ENCODE data around the gene SLC16A5.
"Not testable (repeated sequence)": the region's sequence is repeated elsewhere in the genome, so short reads cannot be mapped to it uniquely, and the experiment has no call there.

SLC16A5 gene, protein sequence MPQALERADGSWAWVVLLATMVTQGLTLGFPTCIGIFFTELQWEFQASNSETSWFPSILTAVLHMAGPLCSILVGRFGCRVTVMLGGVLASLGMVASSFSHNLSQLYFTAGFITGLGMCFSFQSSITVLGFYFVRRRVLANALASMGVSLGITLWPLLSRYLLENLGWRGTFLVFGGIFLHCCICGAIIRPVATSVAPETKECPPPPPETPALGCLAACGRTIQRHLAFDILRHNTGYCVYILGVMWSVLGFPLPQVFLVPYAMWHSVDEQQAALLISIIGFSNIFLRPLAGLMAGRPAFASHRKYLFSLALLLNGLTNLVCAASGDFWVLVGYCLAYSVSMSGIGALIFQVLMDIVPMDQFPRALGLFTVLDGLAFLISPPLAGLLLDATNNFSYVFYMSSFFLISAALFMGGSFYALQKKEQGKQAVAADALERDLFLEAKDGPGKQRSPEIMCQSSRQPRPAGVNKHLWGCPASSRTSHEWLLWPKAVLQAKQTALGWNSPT

DNA sequence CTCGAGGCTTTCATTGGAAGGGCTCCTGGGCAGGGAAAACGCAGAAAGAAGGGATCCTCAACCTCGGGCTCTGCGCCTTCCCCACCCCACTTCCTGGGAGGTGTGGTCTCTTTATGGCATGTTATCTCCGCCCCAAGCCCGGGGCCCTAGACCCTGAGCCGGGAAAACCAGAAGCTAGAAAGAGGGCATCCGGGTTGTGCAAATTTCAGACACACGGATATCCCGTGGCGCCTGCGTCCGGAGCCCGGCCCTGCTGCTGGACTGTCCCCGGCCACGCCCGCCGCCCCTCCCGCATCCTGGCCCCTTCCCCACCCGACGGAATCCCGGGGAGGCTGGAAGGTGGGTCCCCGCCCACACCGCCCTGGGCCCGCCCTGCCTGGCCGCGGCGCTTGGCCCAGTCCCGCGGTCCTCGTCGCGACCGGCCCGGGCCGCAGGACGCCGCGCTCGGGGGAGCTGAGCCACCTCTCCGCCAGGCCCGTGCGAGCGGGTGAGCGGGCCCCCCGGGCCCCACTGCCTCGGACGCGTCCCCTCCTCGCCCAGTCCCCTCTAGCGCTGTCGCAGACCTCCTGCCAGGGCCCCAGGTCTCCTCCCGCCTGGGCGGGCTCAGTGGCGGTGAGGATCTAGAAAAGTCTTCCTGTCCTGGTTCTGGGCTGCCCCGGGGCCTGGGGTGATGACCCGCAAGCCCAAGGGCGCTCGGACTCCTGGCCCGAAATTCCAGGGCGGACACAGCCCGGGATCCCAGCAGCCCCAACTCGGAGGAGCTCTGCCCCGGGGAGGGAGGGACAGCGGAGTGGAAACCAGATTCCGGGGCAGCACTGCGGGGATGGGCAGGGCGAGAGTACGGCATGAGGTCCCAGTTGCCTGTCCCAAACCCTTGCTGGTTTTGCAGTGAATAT is at the start of gene SLC16A5:
Gene SLC16A5, plus strand, starts transcription at position 397 of the 896 bp plus-strand sequence. CDS start 5,683 bp downstream, outside the sequence.
- DNase-seq (ENCODE audit: low spot score), result peak; percentile 56

DNA sequence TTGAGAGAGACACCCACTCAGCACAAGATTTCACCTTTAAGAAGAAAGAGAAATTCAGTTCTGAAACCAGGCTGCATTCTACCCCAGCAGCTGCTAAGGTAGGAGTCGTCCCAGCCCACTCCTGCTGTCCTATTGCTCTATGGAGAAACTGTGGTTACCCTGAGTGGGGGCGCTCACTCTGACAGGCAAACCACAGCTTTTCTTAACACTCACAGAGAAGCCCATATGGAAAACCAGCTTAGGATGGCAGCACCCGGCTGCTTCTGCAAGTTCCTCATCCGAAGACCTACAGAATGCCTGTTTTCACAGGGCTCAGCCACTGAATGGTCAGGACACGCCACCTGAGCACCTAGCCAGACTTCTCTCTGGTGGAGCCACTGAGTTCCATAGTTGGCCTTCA is 48.5 kb upstream of the SLC16A5 start:
- no peak for DNase-seq (ENCODE audit: low spot score)

DNA sequence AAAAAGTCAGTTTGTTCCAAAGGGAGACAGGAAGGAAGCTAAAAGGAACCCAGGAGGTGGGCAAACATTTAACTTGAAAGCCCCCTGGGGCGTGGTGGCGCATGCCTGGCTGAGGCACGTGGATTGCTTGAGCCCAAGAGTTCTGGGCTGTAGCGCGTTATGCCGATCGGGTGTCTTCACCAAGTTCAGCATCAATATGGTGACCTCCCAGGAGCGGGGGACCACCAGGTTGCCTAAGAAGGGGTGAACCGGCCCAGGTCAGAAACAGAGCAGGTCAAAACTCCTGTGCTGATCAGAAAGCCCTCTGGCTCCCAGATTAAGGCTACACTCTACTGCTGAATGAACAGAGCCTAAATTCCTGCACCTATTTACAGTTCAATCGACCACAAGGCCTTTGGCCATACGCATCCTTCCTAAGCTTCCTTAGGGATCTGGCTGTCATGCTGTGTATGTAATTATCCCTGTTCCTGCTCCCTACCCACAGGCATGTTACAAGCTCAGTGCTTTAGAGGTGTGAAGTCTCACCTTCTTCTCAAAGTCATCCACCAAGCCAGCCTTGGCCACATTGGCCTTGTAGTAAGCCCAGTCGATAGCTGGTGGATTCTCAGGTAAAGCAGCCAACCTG is 46.0 kb upstream of the SLC16A5 start:
- no peak for DNase-seq (ENCODE audit: low spot score)

DNA sequence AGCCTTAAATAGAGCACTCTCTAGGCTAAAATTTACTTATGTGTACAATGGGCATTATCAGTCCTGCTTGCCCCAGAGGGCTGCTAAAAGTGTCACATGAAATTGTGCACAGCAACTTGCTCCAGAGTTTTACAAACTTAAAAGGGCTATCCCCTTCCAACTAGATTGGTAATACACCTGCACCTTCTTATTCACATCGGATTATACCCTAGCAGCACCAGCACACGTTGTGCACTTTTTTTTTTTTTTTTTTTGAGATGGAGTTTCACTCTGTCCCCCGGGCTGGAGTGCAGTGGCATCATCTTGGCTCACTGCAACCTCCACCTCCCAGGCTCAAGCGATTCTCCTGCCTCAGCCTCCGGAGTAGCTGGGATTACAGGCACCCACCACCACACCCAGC is 44.0 kb upstream of the SLC16A5 start:
- DNase-seq (ENCODE audit: low spot score), result not testable (repeated sequence)

- DNase-seq (ENCODE audit: low spot score), result no peak
Observed at GRCh38 chr17:75044716-75045115, 43.0 kb upstream of the SLC16A5 start.

GRCh38 chr17:75045946-75046406 is 41.8 kb upstream of the SLC16A5 start:
- not testable (repeated sequence) for DNase-seq (ENCODE audit: low spot score)

- peak; percentile 96 for DNase-seq (ENCODE audit: low spot score)
Observed at GRCh38 chr17:75046407-75047289, 41.1 kb upstream of the SLC16A5 start, which contains the start of the genes ATP5PD and KCTD2. Gene ATP5PD, minus strand, starts transcription at chr17:75046969. Its CDS starts 4,319 bp downstream, at chr17:75042650. Gene KCTD2, plus strand, starts transcription at chr17:75047225. Its CDS starts 26 bp downstream, at chr17:75047251.

DNA sequence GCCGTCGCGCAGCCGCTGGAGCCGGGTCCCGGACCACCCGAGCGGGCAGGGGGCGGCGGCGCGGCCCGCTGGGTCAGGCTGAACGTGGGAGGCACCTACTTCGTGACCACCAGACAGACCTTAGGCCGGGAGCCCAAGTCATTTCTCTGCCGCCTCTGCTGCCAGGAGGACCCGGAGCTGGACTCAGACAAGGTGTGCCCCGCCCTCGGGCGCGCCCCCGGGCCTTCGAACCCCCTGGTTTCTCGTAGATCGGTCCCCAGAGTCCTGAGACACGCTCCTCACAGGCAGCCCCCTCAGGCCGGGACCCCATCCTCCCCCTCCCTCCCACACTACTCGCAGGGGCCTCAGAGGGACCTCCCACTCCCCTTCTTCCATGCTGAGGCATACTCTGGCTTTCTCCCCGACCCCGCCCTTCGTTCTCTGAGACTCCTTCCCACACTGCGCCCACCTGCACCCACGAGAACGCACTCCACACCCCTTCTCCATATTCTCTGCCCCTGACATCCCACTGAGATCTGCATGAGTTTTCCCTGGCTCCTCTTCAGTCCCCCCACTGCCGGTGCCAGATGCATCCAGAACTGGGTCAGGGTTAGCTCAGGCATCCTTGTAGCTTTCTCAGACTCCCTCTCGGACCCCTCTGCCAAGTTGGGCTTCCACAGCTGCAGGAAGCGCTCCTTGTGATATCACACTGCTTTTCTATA is 40.2 kb upstream of the SLC16A5 start:
- peak; percentile 12 for DNase-seq (ENCODE audit: low spot score)

DNA sequence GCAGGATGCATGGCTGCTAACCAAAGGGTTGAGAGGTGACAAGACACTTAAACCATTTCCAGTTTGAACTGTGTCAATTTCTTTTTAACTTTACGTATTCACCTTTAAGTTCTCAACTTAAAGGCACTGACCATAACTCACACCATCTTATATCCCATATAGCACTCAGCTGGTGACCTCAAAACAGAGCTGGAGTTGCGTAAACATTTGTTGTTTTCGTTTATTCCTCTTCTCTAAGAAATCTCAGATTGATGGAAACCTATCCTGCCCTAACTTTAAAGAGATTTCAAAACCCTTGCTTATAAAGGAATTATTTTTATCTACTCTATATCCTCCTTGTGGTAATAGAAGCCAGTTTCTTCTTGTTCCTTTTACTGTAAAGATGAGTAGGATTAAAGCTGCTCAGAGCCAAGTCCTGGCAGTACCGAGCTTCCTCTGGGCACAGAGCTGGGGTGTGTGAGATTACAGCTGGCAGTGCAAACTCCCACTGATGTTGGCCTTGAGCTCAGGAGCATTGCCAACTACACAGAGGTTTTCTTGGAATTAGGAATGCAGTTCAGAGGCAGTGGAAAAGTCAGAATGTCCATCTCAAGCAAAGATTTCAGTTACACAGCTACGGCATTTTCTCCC is 39.4 kb upstream of the SLC16A5 start:
- DNase-seq (ENCODE audit: low spot score), result no peak

DNA sequence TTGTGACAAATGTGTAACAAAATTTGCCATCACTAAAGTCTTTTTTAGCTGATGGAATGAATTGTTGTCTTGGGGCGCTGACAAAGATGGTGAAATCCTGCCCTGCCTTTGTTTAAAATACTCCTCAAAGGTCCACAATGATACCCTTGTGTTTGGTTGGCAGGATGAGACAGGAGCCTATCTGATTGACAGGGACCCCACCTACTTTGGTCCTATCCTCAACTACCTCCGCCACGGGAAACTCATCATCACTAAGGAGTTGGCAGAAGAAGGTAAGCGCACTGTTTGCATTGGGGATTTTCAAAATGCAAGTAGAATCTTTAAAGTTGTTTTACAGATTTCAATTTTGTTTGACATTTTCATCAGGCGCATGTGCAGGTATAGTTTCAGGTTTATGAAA is 38.7 kb upstream of the SLC16A5 start:
- no peak for DNase-seq (ENCODE audit: low spot score)

GRCh38 chr17:75049706-75050105 is 38.0 kb upstream of the SLC16A5 start:
- no peak for DNase-seq (ENCODE audit: low spot score)

- DNase-seq (ENCODE audit: low spot score), result no peak
Observed at GRCh38 chr17:75051941-75052340, 35.8 kb upstream of the SLC16A5 start.

DNA sequence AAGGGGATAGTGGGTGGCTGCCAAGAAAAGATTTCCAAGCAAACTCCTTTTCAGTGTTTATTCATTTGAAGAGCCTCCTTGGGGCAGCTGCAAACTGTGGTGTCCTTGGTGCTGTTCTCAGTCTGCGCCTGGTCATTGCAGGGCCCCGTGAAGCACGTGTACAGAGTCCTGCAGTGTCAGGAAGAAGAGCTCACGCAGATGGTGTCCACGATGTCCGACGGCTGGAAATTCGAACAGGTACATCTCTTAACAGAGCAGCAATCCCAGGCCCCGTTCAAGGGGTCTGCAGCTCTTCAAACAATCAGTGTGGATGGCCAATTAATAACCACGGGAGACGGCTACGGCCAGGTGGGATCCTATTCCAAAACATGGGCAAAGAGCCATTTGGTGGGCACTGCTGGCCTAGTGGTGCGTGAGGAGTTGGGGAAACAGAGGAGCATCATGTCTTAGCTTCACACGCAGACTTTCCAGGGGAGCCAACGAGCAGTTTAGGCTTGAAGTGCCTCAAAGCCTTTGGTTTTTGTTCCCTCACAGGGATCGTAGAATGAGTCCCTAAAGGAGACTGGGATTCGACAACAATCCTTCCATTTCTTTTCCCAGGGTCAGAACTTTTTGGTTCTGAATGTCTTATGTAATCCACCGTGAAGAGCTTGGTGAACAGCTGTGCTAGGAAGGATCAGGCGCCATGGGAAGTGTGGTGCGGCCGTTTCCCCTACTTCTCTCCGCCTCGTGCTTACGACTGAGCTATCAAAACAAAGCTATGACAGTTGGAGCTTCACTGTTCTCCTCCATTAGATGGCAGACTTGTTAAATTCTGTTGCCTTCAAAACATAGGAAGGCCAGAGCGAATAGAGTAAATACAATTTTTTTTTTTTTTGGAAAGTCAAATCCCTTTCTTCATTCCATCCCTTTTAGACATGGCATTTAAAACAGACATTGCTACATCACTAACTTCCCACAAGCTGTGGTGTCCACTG is 28.1 kb upstream of the SLC16A5 start:
- DNase-seq (ENCODE audit: low spot score), result peak; percentile 27

- no peak for DNase-seq (ENCODE audit: low spot score)
Observed at GRCh38 chr17:75060434-75061054, 27.2 kb upstream of the SLC16A5 start.

DNA sequence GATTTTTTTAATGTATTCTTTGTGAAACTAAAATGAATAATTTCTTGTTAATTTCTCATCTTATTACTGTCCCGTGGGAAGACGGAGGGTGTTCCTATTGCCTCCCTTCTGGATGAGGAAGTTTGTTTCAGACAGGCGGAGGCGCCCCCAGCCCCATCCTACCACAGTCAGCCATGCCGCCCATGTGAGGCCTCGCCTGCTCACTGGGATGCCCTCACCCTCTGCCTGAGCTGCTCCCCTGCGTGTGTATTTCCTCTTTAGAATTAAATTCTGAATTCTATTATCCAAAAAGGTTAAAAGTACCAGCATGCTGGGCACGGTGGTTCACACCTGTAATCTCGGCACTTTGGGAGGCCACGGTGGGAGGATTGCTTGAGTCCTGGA is 26.7 kb upstream of the SLC16A5 start:
- no peak for DNase-seq (ENCODE audit: low spot score)

- DNase-seq (ENCODE audit: low spot score), result no peak
Observed at GRCh38 chr17:75061618-75062017, 26.1 kb upstream of the SLC16A5 start.

GRCh38 chr17:75063201-75063600 is 24.6 kb upstream of the SLC16A5 start:
- DNase-seq (ENCODE audit: low spot score), result no peak

- DNase-seq (ENCODE audit: low spot score), result no peak
Observed at GRCh38 chr17:75063626-75064025, 24.1 kb upstream of the SLC16A5 start.
